ENCODE results near the gene MTMR12. TPM values are rescaled to one million over a fixed set of nuclear protein-coding genes. Genes with fewer than 3 reads are reported as not detected.
A peak's percentile ranks its signal among the peaks of the same experiment; 100 is the strongest.

MTMR12 gene
- total and polyA plus RNA-seq, 10 of the 15 experiments (the other 5 are each of a cell fraction or from before 2014, with no cell fraction given) = 5.0 to 22.9 (median 16.3) TPM

- no peak for TF ChIP-seq ZBTB33 (IDR thresholded peaks at IDR 0.05)
- no peak for TF ChIP-seq NFXL1 (IDR thresholded peaks at IDR 0.05; ENCODE audit: borderline replicate concordance)
- no peak for TF ChIP-seq CHD4 (IDR thresholded peaks at IDR 0.05)
- no peak for TF ChIP-seq E4F1 (IDR thresholded peaks at IDR 0.05; ENCODE audit: borderline replicate concordance, partially characterized antibody)
- TF ChIP-seq SMAD5 (IDR thresholded peaks at IDR 0.05; ENCODE audit: low read depth) = peak; percentile 65; the same call in 1 of the 2 replicates
- TF ChIP-seq USF2 (IDR thresholded peaks at IDR 0.05; ENCODE audit: borderline replicate concordance, low read depth, low read length) = no peak
- no peak for TF ChIP-seq NBN (IDR thresholded peaks at IDR 0.05)
- no peak for TF ChIP-seq STAT3 (IDR thresholded peaks at IDR 0.05; ENCODE audit: low read depth, low read length)
- TF ChIP-seq HCFC1 (IDR thresholded peaks at IDR 0.05; ENCODE audit: low read length) = no peak
- peak; percentile 18 for TF ChIP-seq SIN3A (IDR thresholded peaks at IDR 0.05; ENCODE audit: low read depth, low read length)
- peak; percentile 88 for TF ChIP-seq DPF2 (IDR thresholded peaks at IDR 0.05)
- no peak for TF ChIP-seq KDM1A (IDR thresholded peaks at IDR 0.05; ENCODE audit: borderline replicate concordance)
- TF ChIP-seq JUND (IDR thresholded peaks at IDR 0.05; ENCODE audit: low read depth, low read length) = no peak
- no peak for TF ChIP-seq ZBTB4 (CRISPR knock-in tag; IDR thresholded peaks at IDR 0.05)
- TF ChIP-seq RFX5 (IDR thresholded peaks at IDR 0.05; ENCODE audit: low read depth, low read length) = peak; percentile 95
- peak; percentile 44; the same call in 1 of the 2 replicates for TF ChIP-seq HDGF (IDR thresholded peaks at IDR 0.05)
- TF ChIP-seq ELK1 (IDR thresholded peaks at IDR 0.05; ENCODE audit: low read depth, low read length) = no peak
- TF ChIP-seq ZBED1 (IDR thresholded peaks at IDR 0.05; ENCODE audit: borderline replicate concordance) = no peak
- TF ChIP-seq MYC (IDR thresholded peaks at IDR 0.05; ENCODE audit: insufficient read depth, insufficient read length, insufficient replicate concordance, low read length, severe bottlenecking) = no peak
- TF ChIP-seq WRNIP1 (IDR thresholded peaks at IDR 0.05; ENCODE audit: borderline replicate concordance, low read depth, low read length) = no peak
- TF ChIP-seq CHD2 (IDR thresholded peaks at IDR 0.05; ENCODE audit: borderline replicate concordance, low read depth, low read length) = peak; percentile 96
- TF ChIP-seq POLR2AphosphoS5 (IDR thresholded peaks at IDR 0.05; ENCODE audit: low read length) = peak; percentile 84
These were observed at the start of gene MTMR12 (continued) for GRCh38 chr5:32312595-32313332.
